ENCODE measurements around the gene SPARC. TPM values are rescaled to one million over a fixed set of nuclear protein-coding genes. Genes with fewer than 3 reads are reported as not detected.

SPARC gene
- total and polyA plus RNA-seq, 2 experiments from 2014 or later = 6,520 to 20,092 TPM

DNA sequence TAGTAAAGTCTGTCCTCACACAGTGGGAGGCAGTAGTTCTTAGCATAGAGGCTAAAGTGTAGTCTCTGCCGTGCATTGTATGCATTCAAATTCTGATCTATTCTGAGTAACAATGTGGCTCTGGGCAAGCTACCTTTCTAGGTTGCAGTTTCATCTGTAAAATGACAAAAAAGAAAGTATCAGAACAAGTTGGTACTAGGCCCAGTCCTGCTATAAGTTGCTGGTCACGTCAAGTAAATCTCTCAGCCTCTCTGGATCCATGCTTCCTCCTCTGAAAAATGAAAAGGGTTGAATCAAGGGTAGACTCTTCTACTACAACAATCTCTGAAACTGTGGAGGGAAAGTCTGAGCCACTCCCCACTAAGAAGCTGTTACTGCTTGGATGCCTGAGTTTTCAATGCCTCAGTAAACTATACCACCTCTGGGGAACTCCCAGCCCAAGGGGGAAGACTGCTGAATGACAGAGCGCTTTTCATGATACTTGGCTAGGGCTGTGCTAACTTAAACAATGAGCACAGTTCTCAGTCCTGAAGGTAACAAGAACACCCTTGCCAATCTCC, 34.5 kb upstream of the SPARC start:
- Histone ChIP-seq H3K4me2 (ENCODE audit: unreplicated experiment) (no peak overlapping the region), H3K4me1 (ENCODE audit: insufficient read depth) (peaks cover 32% of the 10 kb centered on the region), H3K9me2 (ENCODE audit: insufficient read depth) (no peaks in the 10 kb centered on the region), H3K9me3 (ENCODE audit: low read depth) (no peaks in the 10 kb centered on the region), H2AFZ (no peak overlapping the region), H3K27ac (no peak overlapping the region), H3K27me3 (replicated peaks; ENCODE audit: insufficient read depth) (no peaks in the 10 kb centered on the region), H4K20me1 (ENCODE audit: insufficient read depth) (no peaks in the 10 kb centered on the region), H3K4me3 (no peak overlapping the region), H3F3A (ENCODE audit: insufficient read depth) (peaks cover 35% of the 10 kb centered on the region), H3K36me3 (ENCODE audit: low read depth) (no peaks in the 10 kb centered on the region), H3K79me2 (ENCODE audit: insufficient read depth) (0 out of 2 replicates have a peak, but pooled peaks cover 5% of the 10 kb centered on the region), H3K9ac (no peak overlapping the region)
- TF ChIP-seq EZH2phosphoT487 (IDR thresholded peaks at IDR 0.05; ENCODE audit: insufficient read depth, low read depth) = no peak
- no peak for TF ChIP-seq EZH2 (IDR thresholded peaks at IDR 0.05; ENCODE audit: insufficient read depth, poor library complexity, severe bottlenecking)
- in situ Hi-C loops (cut with MboI) = no loop called here
- DNase-seq = no peak
- 85 to 91% methylated on average over 3 of the region's 3 CpGs for WGBS, 2 experiments (ENCODE audit: low coverage in 1 of 2, low lambda C conversion rate in 2 of 2, missing lambda C conversion rate in 2 of 2)

- TF ChIP-seq EZH2phosphoT487 (IDR thresholded peaks at IDR 0.05; ENCODE audit: insufficient read depth, low read depth) (no peak), EZH2 (IDR thresholded peaks at IDR 0.05; ENCODE audit: insufficient read depth, poor library complexity, severe bottlenecking) (no peak)
- Histone ChIP-seq H3K4me2 (ENCODE audit: unreplicated experiment) (no peak overlapping the region), H3K4me1 (ENCODE audit: insufficient read depth) (peaks cover 32% of the 10 kb centered on the region), H4K20me1 (ENCODE audit: insufficient read depth) (no peaks in the 10 kb centered on the region), H3K79me2 (ENCODE audit: insufficient read depth) (0 out of 2 replicates have a peak, but pooled peaks cover 5% of the 10 kb centered on the region), H3K27ac (peak overlapping the region; percentile 97; the same call in 1 of the 2 replicates), H3K36me3 (ENCODE audit: low read depth) (no peaks in the 10 kb centered on the region), H2AFZ (no peak overlapping the region), H3K4me3 (no peak overlapping the region), H3K9ac (no peak overlapping the region), H3F3A (ENCODE audit: insufficient read depth) (peaks cover 35% of the 10 kb centered on the region), H3K9me2 (ENCODE audit: insufficient read depth) (no peaks in the 10 kb centered on the region), H3K9me3 (ENCODE audit: low read depth) (no peaks in the 10 kb centered on the region), H3K27me3 (replicated peaks; ENCODE audit: insufficient read depth) (no peaks in the 10 kb centered on the region)
- no peak for DNase-seq
- WGBS, 2 experiments (ENCODE audit: low coverage in 1 of 2, low lambda C conversion rate in 2 of 2, missing lambda C conversion rate in 2 of 2) = 98% methylated on average over 2 of the region's 2 CpGs
- in situ Hi-C loops (cut with MboI) = no loop called here
Observed at GRCh38 chr5:151720215-151720614, 33.5 kb upstream of the SPARC start.

DNA sequence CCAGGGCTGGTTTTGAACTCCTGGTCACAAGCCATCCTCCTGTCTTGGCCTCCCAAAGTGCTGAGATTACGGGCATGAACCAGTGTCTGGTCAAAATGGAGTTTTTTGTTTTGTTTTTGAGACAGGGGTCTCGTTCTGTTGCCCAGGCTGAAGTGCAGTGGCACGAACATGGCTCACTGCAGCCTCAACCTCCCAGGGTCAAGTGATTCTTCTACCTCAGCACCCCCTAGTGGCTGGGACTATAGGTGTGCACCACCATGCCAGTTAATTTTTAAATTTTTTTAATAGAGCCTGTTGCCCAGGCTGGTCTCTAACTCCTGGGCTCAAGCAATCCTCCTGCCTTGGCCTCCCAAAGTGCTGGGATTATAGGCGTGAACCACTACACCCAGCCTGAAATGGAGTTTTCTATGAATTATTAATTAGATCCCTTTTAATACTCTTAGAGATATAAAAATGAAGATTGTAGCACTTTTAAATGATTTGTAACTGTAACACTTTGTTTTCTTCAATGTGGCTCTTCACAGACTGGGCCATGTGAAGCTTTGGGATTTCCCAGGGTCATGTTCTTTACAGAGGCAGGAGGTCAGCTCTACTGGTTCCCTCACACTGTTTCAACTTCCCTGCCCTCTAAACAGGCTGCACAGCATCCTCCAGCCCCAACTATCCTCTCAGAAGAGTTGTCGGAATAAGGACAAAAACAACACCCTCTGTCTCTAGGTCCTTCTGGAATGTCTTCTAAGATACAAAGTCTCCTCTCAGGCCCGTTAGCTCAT, 32.7 kb upstream of the SPARC start:
- no peaks in the 10 kb centered on the region for H3K9me3 ChIP-seq (ENCODE audit: low read depth)
- peaks cover 32% of the 10 kb centered on the region for H3K4me1 ChIP-seq (ENCODE audit: insufficient read depth)
- H3K36me3 ChIP-seq (ENCODE audit: low read depth) = no peaks in the 10 kb centered on the region
- in situ Hi-C loops (cut with MboI) = no loop called here
- H3F3A ChIP-seq (ENCODE audit: insufficient read depth) = peaks cover 35% of the 10 kb centered on the region
- peak overlapping the region; percentile 87 for H3K9ac ChIP-seq
- WGBS, 2 experiments (ENCODE audit: low coverage in 1 of 2, low lambda C conversion rate in 2 of 2, missing lambda C conversion rate in 2 of 2) = 53 to 55% methylated on average over 6 of the region's 6 CpGs
- peak overlapping the region; percentile 90 for H3K4me2 ChIP-seq (ENCODE audit: unreplicated experiment)
- TF ChIP-seq EZH2phosphoT487 (IDR thresholded peaks at IDR 0.05; ENCODE audit: insufficient read depth, low read depth) (no peak), EZH2 (IDR thresholded peaks at IDR 0.05; ENCODE audit: insufficient read depth, poor library complexity, severe bottlenecking) (no peak)
- peak overlapping the region; percentile 97 for H3K27ac ChIP-seq
- H2AFZ ChIP-seq = no peak overlapping the region
- no peaks in the 10 kb centered on the region for H3K27me3 ChIP-seq (replicated peaks; ENCODE audit: insufficient read depth)
- no peaks in the 10 kb centered on the region for H3K9me2 ChIP-seq (ENCODE audit: insufficient read depth)
- DNase-seq = peak; percentile 77
- no peaks in the 10 kb centered on the region for H4K20me1 ChIP-seq (ENCODE audit: insufficient read depth)
- 0 out of 2 replicates have a peak, but pooled peaks cover 5% of the 10 kb centered on the region for H3K79me2 ChIP-seq (ENCODE audit: insufficient read depth)
- peak overlapping the region; percentile 63 for H3K4me3 ChIP-seq

GRCh38 chr5:151718646-151719045, 31.9 kb upstream of the SPARC start:
- Histone ChIP-seq H3K79me2 (ENCODE audit: insufficient read depth) (0 out of 2 replicates have a peak, but pooled peaks cover 5% of the 10 kb centered on the region), H2AFZ (peak overlapping the region; percentile 78; the same call in 1 of the 2 replicates), H3K4me3 (peak overlapping the region; percentile 63), H3F3A (ENCODE audit: insufficient read depth) (peaks cover 35% of the 10 kb centered on the region), H3K27me3 (replicated peaks; ENCODE audit: insufficient read depth) (no peaks in the 10 kb centered on the region), H3K36me3 (ENCODE audit: low read depth) (no peaks in the 10 kb centered on the region), H3K4me2 (ENCODE audit: unreplicated experiment) (peak overlapping the region; percentile 90), H3K27ac (peak overlapping the region; percentile 97), H3K4me1 (ENCODE audit: insufficient read depth) (peaks cover 32% of the 10 kb centered on the region), H3K9me2 (ENCODE audit: insufficient read depth) (no peaks in the 10 kb centered on the region), H3K9ac (peak overlapping the region; percentile 87), H3K9me3 (ENCODE audit: low read depth) (no peaks in the 10 kb centered on the region), H4K20me1 (ENCODE audit: insufficient read depth) (no peaks in the 10 kb centered on the region)
- DNase-seq = peak; percentile 89
- WGBS, 2 experiments (ENCODE audit: low coverage in 1 of 2, low lambda C conversion rate in 2 of 2, missing lambda C conversion rate in 2 of 2) = 0% methylated on average over 3 of the region's 3 CpGs
- TF ChIP-seq EZH2 (IDR thresholded peaks at IDR 0.05; ENCODE audit: insufficient read depth, poor library complexity, severe bottlenecking) (no peak), EZH2phosphoT487 (IDR thresholded peaks at IDR 0.05; ENCODE audit: insufficient read depth, low read depth) (no peak)
- in situ Hi-C loops (cut with MboI) = no loop called here

Data from GM23248 (cell line).